ENCODE data around the gene DAO.

DNA sequence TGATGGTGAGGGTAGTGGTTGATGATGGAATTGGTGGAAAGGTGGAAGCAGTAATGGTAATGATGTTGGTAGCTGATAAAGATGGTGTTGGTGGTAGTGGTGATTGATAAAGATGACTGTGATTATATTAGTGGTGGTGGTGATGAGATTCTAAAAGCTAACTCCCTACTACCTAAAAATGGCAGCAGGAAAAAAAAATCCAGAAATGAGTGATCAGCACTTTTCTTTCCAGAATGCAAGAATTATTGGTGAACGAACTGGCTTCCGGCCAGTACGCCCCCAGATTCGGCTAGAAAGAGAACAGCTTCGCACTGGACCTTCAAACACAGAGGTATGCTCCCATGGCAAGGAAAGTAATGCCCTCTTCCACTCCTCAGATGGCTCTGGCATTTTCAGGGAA is 19.3 kb downstream of the DAO start:
- TF ChIP-seq, protein P1, sequence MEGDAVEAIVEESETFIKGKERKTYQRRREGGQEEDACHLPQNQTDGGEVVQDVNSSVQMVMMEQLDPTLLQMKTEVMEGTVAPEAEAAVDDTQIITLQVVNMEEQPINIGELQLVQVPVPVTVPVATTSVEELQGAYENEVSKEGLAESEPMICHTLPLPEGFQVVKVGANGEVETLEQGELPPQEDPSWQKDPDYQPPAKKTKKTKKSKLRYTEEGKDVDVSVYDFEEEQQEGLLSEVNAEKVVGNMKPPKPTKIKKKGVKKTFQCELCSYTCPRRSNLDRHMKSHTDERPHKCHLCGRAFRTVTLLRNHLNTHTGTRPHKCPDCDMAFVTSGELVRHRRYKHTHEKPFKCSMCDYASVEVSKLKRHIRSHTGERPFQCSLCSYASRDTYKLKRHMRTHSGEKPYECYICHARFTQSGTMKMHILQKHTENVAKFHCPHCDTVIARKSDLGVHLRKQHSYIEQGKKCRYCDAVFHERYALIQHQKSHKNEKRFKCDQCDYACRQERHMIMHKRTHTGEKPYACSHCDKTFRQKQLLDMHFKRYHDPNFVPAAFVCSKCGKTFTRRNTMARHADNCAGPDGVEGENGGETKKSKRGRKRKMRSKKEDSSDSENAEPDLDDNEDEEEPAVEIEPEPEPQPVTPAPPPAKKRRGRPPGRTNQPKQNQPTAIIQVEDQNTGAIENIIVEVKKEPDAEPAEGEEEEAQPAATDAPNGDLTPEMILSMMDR (conservative IDR thresholded peaks at IDR 0.05 in 1 of 2, IDR thresholded peaks at IDR 0.05 in 1 of 2; ENCODE audit: low read depth in 1 of 2, low read length in 2 of 2): no peak
- TF ChIP-seq EZH2 (IDR thresholded peaks at IDR 0.05; ENCODE audit: low read length, missing control alignments): no peak
